H9 (cell line): ENCODE measurements around the gene C5AR1. TPM values are rescaled to one million over a fixed set of nuclear protein-coding genes. Genes with fewer than 3 reads are reported as not detected.

Experiments
- DNase-seq: peaks from one replicate; pipeline ENCODE4 v3.0.0-alpha.2; 2017
- H2AFZ ChIP-seq: one replicate; pipeline ENCODE4 v1.6.1; 2013; ENCODE audit warnings: mild to moderate bottlenecking, low read length, control low read depth, moderate library complexity
- H2AK5ac ChIP-seq: 2 replicates; pipeline ENCODE4 v1.6.1; 2013; ENCODE audit warnings: low read length, control low read depth, mixed read lengths; ENCODE audit not compliant: insufficient read length
- H2BK120ac ChIP-seq: one replicate; pipeline ENCODE4 v1.6.1; 2013; ENCODE audit warnings: low read depth, mild to moderate bottlenecking, low read length, control low read depth, inconsistent platforms; ENCODE audit not compliant: poor library complexity, severe bottlenecking
- H2BK12ac ChIP-seq: 2 replicates; pipeline ENCODE4 v1.6.1; 2013; ENCODE audit warnings: low read length, control low read depth, mixed read lengths, low read depth; ENCODE audit not compliant: insufficient read length
- H2BK15ac ChIP-seq: 2 replicates; pipeline ENCODE4 v1.6.1; 2013; ENCODE audit warnings: low read depth, low read length, control low read depth
- H2BK20ac ChIP-seq: one replicate; pipeline ENCODE4 v1.6.1; 2013; ENCODE audit warnings: low read depth, mild to moderate bottlenecking, low read length, control low read depth, inconsistent platforms; ENCODE audit not compliant: poor library complexity, severe bottlenecking
- H2BK5ac ChIP-seq: 2 replicates; pipeline ENCODE4 v1.6.1; 2013; ENCODE audit warnings: low read length, control low read depth, mixed read lengths; ENCODE audit not compliant: insufficient read length
- H3K14ac ChIP-seq: 2 replicates; pipeline ENCODE4 v1.6.1; 2013; ENCODE audit warnings: low read length, control low read depth; ENCODE audit not compliant: insufficient read depth
- H3K18ac ChIP-seq: 2 replicates; pipeline ENCODE4 v1.6.1; 2013; ENCODE audit warnings: low read depth, mild to moderate bottlenecking, mixed read lengths, low read length, control low read depth; ENCODE audit not compliant: insufficient read length
- H3K23ac ChIP-seq: 2 replicates; pipeline ENCODE4 v1.6.1; 2013; ENCODE audit warnings: low read length, control low read depth, mixed read lengths, low read depth; ENCODE audit not compliant: insufficient read length
- H3K23me2 ChIP-seq: 2 replicates; pipeline ENCODE4 v1.6.1; 2013; ENCODE audit warnings: low read depth, mild to moderate bottlenecking, mixed read lengths, low read length, control low read depth; ENCODE audit not compliant: insufficient read length, poor library complexity, severe bottlenecking
- H3K27ac ChIP-seq: 2 replicates; pipeline ENCODE4 v1.5.1; 2013; ENCODE audit warnings: low read length, control low read depth, mixed read lengths, low read depth; ENCODE audit not compliant: insufficient read length
- H3K27me3 ChIP-seq: 2 replicates; pipeline ENCODE4 v1.6.1; 2013; ENCODE audit warnings: low read length, control low read depth, inconsistent platforms; ENCODE audit not compliant: insufficient read depth
- H3K4ac ChIP-seq: 2 replicates; pipeline ENCODE4 v1.6.1; 2013; ENCODE audit warnings: low read depth, mild to moderate bottlenecking, control low read depth, inconsistent platforms, low read length, moderate library complexity
- H3K4me1 ChIP-seq: 2 replicates; pipeline ENCODE4 v1.6.1; 2013; ENCODE audit warnings: low read length, control low read depth, inconsistent platforms; ENCODE audit not compliant: insufficient read depth
- H3K4me2 ChIP-seq: 2 replicates; pipeline ENCODE4 v1.6.1; 2013; ENCODE audit warnings: low read length, control low read depth, mixed read lengths; ENCODE audit not compliant: insufficient read length, insufficient read depth
- H3K56ac ChIP-seq: 2 replicates; pipeline ENCODE4 v1.6.1; 2013; ENCODE audit warnings: low read depth, mild to moderate bottlenecking, mixed read lengths, low read length, control low read depth; ENCODE audit not compliant: insufficient read length
- H3K79me1 ChIP-seq: 2 replicates; pipeline ENCODE4 v1.6.1; 2013; ENCODE audit warnings: low read depth, mild to moderate bottlenecking, moderate library complexity, low read length, control low read depth, inconsistent platforms; ENCODE audit not compliant: insufficient read depth, poor library complexity, severe bottlenecking
- H3K79me2 ChIP-seq: 2 replicates; pipeline ENCODE4 v1.6.1; 2013; ENCODE audit warnings: low read length, control low read depth, inconsistent platforms; ENCODE audit not compliant: insufficient read depth
- H3K9ac ChIP-seq: 2 replicates; pipeline ENCODE4 v1.6.1; 2013; ENCODE audit warnings: low read length, control low read depth, mixed read lengths; ENCODE audit not compliant: insufficient read length; ENCODE audit errors: extremely low read depth
- H3K9me3 ChIP-seq: one replicate; pipeline ENCODE4 v1.6.1; 2013; ENCODE audit warnings: low read depth, low read length, inconsistent platforms; ENCODE audit not compliant: control insufficient read depth
- H3T11ph ChIP-seq: one replicate; pipeline ENCODE4 v1.6.1; 2013; ENCODE audit warnings: mild to moderate bottlenecking, low read length, control low read depth, inconsistent platforms
- H4K20me1 ChIP-seq: one replicate; pipeline ENCODE4 v1.6.1; 2013; ENCODE audit not compliant: control insufficient read depth, insufficient read length, insufficient read depth
- H4K5ac ChIP-seq: 2 replicates; pipeline ENCODE4 v1.6.1; 2013; ENCODE audit warnings: low read depth, mild to moderate bottlenecking, mixed read lengths, low read length, control low read depth; ENCODE audit not compliant: insufficient read length
- H4K8ac ChIP-seq: replicated peaks from 2 replicates; pipeline ENCODE4 v1.6.1; 2013; ENCODE audit warnings: low read length, control low read depth, mixed read lengths, low read depth; ENCODE audit not compliant: insufficient read length
- H4K91ac ChIP-seq: 2 replicates; pipeline ENCODE4 v1.6.1; 2013; ENCODE audit warnings: low read depth, mild to moderate bottlenecking, moderate library complexity, mixed read lengths, low read length, control low read depth; ENCODE audit not compliant: insufficient read length
- H3K27ac Mint-ChIP-seq, 3 experiments: 2 replicates in 2 of 3; 3 replicates in 1 of 3; pipeline ENCODE4 v1.8.0; 2020 to 2021; ENCODE audit warnings: mixed read lengths in 3 of 3, mild to moderate bottlenecking in 1 of 3, moderate library complexity in 1 of 3
- H3K27me3 Mint-ChIP-seq: 2 replicates; pipeline ENCODE4 v1.8.0; 2021; ENCODE audit warnings: low read depth, mild to moderate bottlenecking, moderate library complexity, mixed read lengths
- H3K36me3 Mint-ChIP-seq, 3 experiments: 2 replicates in 2 of 3; 3 replicates in 1 of 3; pipeline ENCODE4 v1.8.0; 2020 to 2021; ENCODE audit warnings: low read depth in 3 of 3, mixed read lengths in 3 of 3; ENCODE audit not compliant: insufficient read depth in 1 of 3
- H3K4me1 Mint-ChIP-seq, 2 experiments: 2 replicates each; pipeline ENCODE4 v1.8.0; 2020; ENCODE audit warnings: mixed read lengths in 2 of 2
- H3K4me3 Mint-ChIP-seq, 2 experiments: 2 replicates in 1 of 2; 3 replicates in 1 of 2; pipeline ENCODE4 v1.8.0; 2020 to 2021; ENCODE audit warnings: mild to moderate bottlenecking in 2 of 2, mixed read lengths in 2 of 2, moderate library complexity in 1 of 2
- H3K9me3 Mint-ChIP-seq, 2 experiments: 2 replicates in 1 of 2; 3 replicates in 1 of 2; pipeline ENCODE4 v1.8.0; 2020; ENCODE audit warnings: mild to moderate bottlenecking in 2 of 2, mixed read lengths in 2 of 2, moderate library complexity in 1 of 2
- CTCF ChIP-seq: fragments of 200-600 bp; sonication (generic); conservative IDR thresholded peaks from 3 replicates; pipeline ENCODE4 v1.8.0; 2021; ENCODE audit warnings: antibody characterized with exemption, mild to moderate bottlenecking
- WGBS: extraction: QIAGEN DNeasy Blood & Tissue Kit; methylation state at CpG from one replicate; pipeline ENCODE4 v1.1.7; 2013; ENCODE audit warnings: missing lambda C conversion rate, low lambda C conversion rate, mixed read lengths; ENCODE audit not compliant: insufficient read length; ENCODE audit errors: extremely low coverage; 5-methylcytosine and 5-hydroxymethylcytosine counted together
- total RNA-seq: library from RNA; stranded (reverse); gene quantifications from 2 replicates; pipeline ENCODE4 v1.2.1, GENCODE V29; 2021

C5AR1 gene
- total RNA-seq, 1 experiment from 2014 or later, result 1.8 TPM

GRCh38 chr19:47316513-47316912 is 6.9 kb downstream of the C5AR1 start:
- Histone ChIP-seq H2AFZ (no peak overlapping the region), H3K9ac (no peak overlapping the region), H2BK120ac (no peak overlapping the region), H3K79me2 (no peaks in the 10 kb centered on the region), H4K5ac (no peak overlapping the region), H3K4ac (no peak overlapping the region), H3K4me2 (no peak overlapping the region), H3K79me1 (no peaks in the 10 kb centered on the region), H3K27ac (no peak overlapping the region), H2BK12ac (no peak overlapping the region), H2BK20ac (no peak overlapping the region), H3K18ac (no peak overlapping the region), H4K8ac (no peak overlapping the region), H3K23ac (no peak overlapping the region), H4K91ac (no peak overlapping the region), H2BK5ac (no peak overlapping the region), H3K4me1 (no peaks in the 10 kb centered on the region), H2BK15ac (no peak overlapping the region), H3K56ac (no peak overlapping the region), H3K9me3 (no peaks in the 10 kb centered on the region), H3K23me2 (peaks cover 3% of the 10 kb centered on the region), H4K20me1 (no peaks in the 10 kb centered on the region), H3T11ph (no peak overlapping the region), H2AK5ac (no peak overlapping the region), H3K14ac (no peak overlapping the region), H3K27me3 (no peaks in the 10 kb centered on the region)
- no peaks in the 10 kb centered on the region; a peak in 1 of 5 replicates for H3K9me3 Mint-ChIP-seq
- no peak for DNase-seq
- H3K4me1 Mint-ChIP-seq, result peaks cover 0 to 6% of the 10 kb centered on the region in 2 experiments; a peak in 1 of 4 replicates
- no peak overlapping the region for H3K27ac Mint-ChIP-seq
- H3K27me3 Mint-ChIP-seq, result peaks cover 20% of the 10 kb centered on the region
- TF ChIP-seq CTCF, result no peak
- no peaks in the 10 kb centered on the region; a peak in 1 of 7 replicates for H3K36me3 Mint-ChIP-seq
- H3K4me3 Mint-ChIP-seq, result no peak overlapping the region
- no CpG with 5 or more reads among the region's 4 CpGs for WGBS
